HEK293T (cell line): Measurements from ENCODE around the gene PTGER2.

Experiments used
- FOXA1 ChIP-seq: fragments of 450-650 bp; IDR thresholded peaks from 2 replicates; pipeline ENCODE4 v1.6.1; 2016; ENCODE audit warnings: mild to moderate bottlenecking
- FOXK2 ChIP-seq: fragments of 450-650 bp; IDR thresholded peaks from 2 replicates; pipeline ENCODE4 v1.6.1; 2016; ENCODE audit warnings: mild to moderate bottlenecking
- NFRKB ChIP-seq: fragments of 450-650 bp; IDR thresholded peaks from 2 replicates; pipeline ENCODE4 v1.6.1; 2016; ENCODE audit warnings: mild to moderate bottlenecking, moderate library complexity
- SP1 ChIP-seq: fragments of 450-650 bp; IDR thresholded peaks from 2 replicates; pipeline ENCODE4 v1.6.1; 2017

- no peak for TF ChIP-seq FOXK2
- TF ChIP-seq FOXA1: no peak
- no peak for TF ChIP-seq SP1
- no peak for TF ChIP-seq NFRKB
These were observed 6.2 kb upstream of the PTGER2 start for GRCh38 chr14:52307905-52308304.
